ENCODE results near the gene ZYX. TPM values are rescaled to one million over a fixed set of nuclear protein-coding genes. Genes with fewer than 3 reads are reported as not detected.

The ZYX gene
- total RNA-seq, 1 experiment from 2014 or later = 145 TPM

GRCh38 chr7:143341842-143342241, 39.3 kb upstream of the ZYX start:
- Histone ChIP-seq H3K9me3 (ENCODE audit: insufficient read depth, low read depth) (no peaks in the 10 kb centered on the region), H3K27me3 (ENCODE audit: insufficient read depth, low read depth) (no peaks in the 10 kb centered on the region), H3K9me2 (ENCODE audit: insufficient read depth) (no peaks in the 10 kb centered on the region), H3K4me3 (no peak overlapping the region), H3K79me2 (ENCODE audit: low read depth) (no peaks in the 10 kb centered on the region), H3K27ac (no peak overlapping the region), H4K20me1 (ENCODE audit: insufficient read depth) (no peaks in the 10 kb centered on the region), H3K4me1 (replicated peaks; ENCODE audit: insufficient read depth) (no peaks in the 10 kb centered on the region), H3K4me2 (no peak overlapping the region), H3F3A (ENCODE audit: insufficient read depth, low read depth) (no peaks in the 10 kb centered on the region), H3K36me3 (ENCODE audit: low read depth) (no peaks in the 10 kb centered on the region), H2AFZ (no peak overlapping the region)
- ChIA-PET CTCF (no interaction called here), POLR2A (ENCODE audit: unreplicated experiment) (interaction anchor here (0.5 kb wide), 1 partner anchor 32 kb away, joined by 7 read pairs; no protein-coding TSS in a partner anchor)
- intact Hi-C loops (cut with micrococcal nuclease; ENCODE audit: unreplicated experiment) = no loop called here
- DNase-seq = no peak
- no TSS peak for BruUV-seq (replicated peaks)
- TF ChIP-seq CTCF (conservative IDR thresholded peaks at IDR 0.05) (no peak), EZH2 (IDR thresholded peaks at IDR 0.05; ENCODE audit: low read depth) (no peak)

- no peaks in the 10 kb centered on the region; the same call in none of the 2 replicates for H3K27me3 ChIP-seq (ENCODE audit: insufficient read depth, low read depth)
- BruUV-seq (replicated peaks) = no TSS peak
- no peaks in the 10 kb centered on the region for H3K9me2 ChIP-seq (ENCODE audit: insufficient read depth)
- H3F3A ChIP-seq (ENCODE audit: insufficient read depth, low read depth) = no peaks in the 10 kb centered on the region
- no peaks in the 10 kb centered on the region for H3K4me1 ChIP-seq (replicated peaks; ENCODE audit: insufficient read depth)
- ChIA-PET POLR2A (ENCODE audit: unreplicated experiment) (no interaction called here), CTCF (no interaction called here)
- intact Hi-C loops (cut with micrococcal nuclease; ENCODE audit: unreplicated experiment) = no loop called here
- H3K9me3 ChIP-seq (ENCODE audit: insufficient read depth, low read depth) = no peaks in the 10 kb centered on the region
- H3K79me2 ChIP-seq (ENCODE audit: low read depth) = no peaks in the 10 kb centered on the region
- H3K4me2 ChIP-seq = no peak overlapping the region
- H2AFZ ChIP-seq = no peak overlapping the region
- no peak for DNase-seq
- no peaks in the 10 kb centered on the region for H3K36me3 ChIP-seq (ENCODE audit: low read depth)
- no peaks in the 10 kb centered on the region for H4K20me1 ChIP-seq (ENCODE audit: insufficient read depth)
- H3K27ac ChIP-seq = no peak overlapping the region
- TF ChIP-seq CTCF (conservative IDR thresholded peaks at IDR 0.05) (no peak), EZH2 (IDR thresholded peaks at IDR 0.05; ENCODE audit: low read depth) (no peak)
- H3K4me3 ChIP-seq = no peak overlapping the region
Measured at GRCh38 chr7:143343596-143343995, 37.5 kb upstream of the ZYX start.

GRCh38 chr7:143345428-143345900, 35.7 kb upstream of the ZYX start:
- Histone ChIP-seq H3K36me3 (ENCODE audit: low read depth) (no peaks in the 10 kb centered on the region), H3K27me3 (ENCODE audit: insufficient read depth, low read depth) (no peaks in the 10 kb centered on the region; the same call in none of the 2 replicates), H4K20me1 (ENCODE audit: insufficient read depth) (no peaks in the 10 kb centered on the region), H3K4me1 (replicated peaks; ENCODE audit: insufficient read depth) (no peaks in the 10 kb centered on the region), H3K4me3 (peak overlapping the region; percentile 39; the same call in 1 of the 2 replicates), H3K4me2 (peak overlapping the region; percentile 70), H3K9me2 (ENCODE audit: insufficient read depth) (no peaks in the 10 kb centered on the region), H3F3A (ENCODE audit: insufficient read depth, low read depth) (no peaks in the 10 kb centered on the region), H3K27ac (no peak overlapping the region), H3K79me2 (ENCODE audit: low read depth) (no peaks in the 10 kb centered on the region), H2AFZ (peak overlapping the region; percentile 73; the same call in 1 of the 2 replicates), H3K9me3 (ENCODE audit: insufficient read depth, low read depth) (no peaks in the 10 kb centered on the region)
- intact Hi-C loops (cut with micrococcal nuclease; ENCODE audit: unreplicated experiment) = loop anchor here (2.0 kb wide), 1 partner anchor 35 kb away; the partner anchor contains the start of gene ZYX
- peak; percentile 57; the same call in 1 of the 2 replicates for TF ChIP-seq CTCF (conservative IDR thresholded peaks at IDR 0.05)
- TF ChIP-seq EZH2 (IDR thresholded peaks at IDR 0.05; ENCODE audit: low read depth) = no peak
- ChIA-PET POLR2A (ENCODE audit: unreplicated experiment) (no interaction called here), CTCF (interaction anchor here (0.5 to 1.0 kb wide), 5 partner anchors 9 to 112 kb away, joined by 3 to 9 read pairs (median 4); no protein-coding TSS in a partner anchor)
- no TSS peak for BruUV-seq (replicated peaks)
- peak; percentile 49 to 71 for DNase-seq
